HG03521 (cell line): Measurements from ENCODE around the gene PKNOX1.
"Not testable (repeated sequence)": the region's sequence is repeated elsewhere in the genome, so short reads cannot be mapped to it uniquely, and the experiment has no call there.

Experiments
- ATAC-seq: cut with Tn5 transposase; IDR thresholded peaks from one replicate; pipeline ENCODE4 v1.9.1; 2021; ENCODE audit warnings: mild to moderate bottlenecking, moderate library complexity; ENCODE audit not compliant: unreplicated experiment

PKNOX1 gene

GRCh38 chr21:42981862-42982261 lies 7.5 kb downstream of the PKNOX1 start:
- no peak for ATAC-seq

- ATAC-seq, result no peak
Measured at GRCh38 chr21:42983103-42983502, 8.7 kb downstream of the PKNOX1 start.

GRCh38 chr21:42983869-42984268 lies 9.5 kb downstream of the PKNOX1 start:
- ATAC-seq, result no peak

- ATAC-seq, result no peak
Measured at GRCh38 chr21:42986125-42986783, 11.9 kb downstream of the PKNOX1 start.

GRCh38 chr21:42988236-42988965 lies 14.0 kb downstream of the PKNOX1 start:
- no peak for ATAC-seq

GRCh38 chr21:42989370-42989769 lies 15.0 kb downstream of the PKNOX1 start:
- not testable (repeated sequence) for ATAC-seq

- no peak for ATAC-seq
Measured at GRCh38 chr21:42989816-42990650, 15.7 kb downstream of the PKNOX1 start.

- no peak for ATAC-seq
Measured at GRCh38 chr21:42991992-42992740, 17.8 kb downstream of the PKNOX1 start.

GRCh38 chr21:42993051-42993712 lies 18.8 kb downstream of the PKNOX1 start:
- ATAC-seq, result no peak

- no peak for ATAC-seq
Measured at GRCh38 chr21:42997053-42997452, 22.7 kb downstream of the PKNOX1 start.

- ATAC-seq, result not testable (repeated sequence)
Measured at GRCh38 chr21:42997983-42998382, 23.6 kb downstream of the PKNOX1 start.

GRCh38 chr21:42999152-42999551 lies 24.8 kb downstream of the PKNOX1 start:
- ATAC-seq, result not testable (repeated sequence)

- ATAC-seq, result not testable (repeated sequence)
Measured at GRCh38 chr21:43000041-43000440, 25.7 kb downstream of the PKNOX1 start.

GRCh38 chr21:43001316-43001715 lies 27.0 kb downstream of the PKNOX1 start:
- no peak for ATAC-seq

- ATAC-seq, result no peak
Measured at GRCh38 chr21:43004926-43005325, 30.6 kb downstream of the PKNOX1 start.

- ATAC-seq, result no peak
Measured at GRCh38 chr21:43005635-43006034, 31.3 kb downstream of the PKNOX1 start.

- not testable (repeated sequence) for ATAC-seq
Measured at GRCh38 chr21:43006051-43006873, 31.9 kb downstream of the PKNOX1 start.

- ATAC-seq, result no peak
Measured at GRCh38 chr21:43006874-43007208, 32.5 kb downstream of the PKNOX1 start.

- no peak for ATAC-seq
Measured at GRCh38 chr21:43012596-43012995, 38.2 kb downstream of the PKNOX1 start.
